GM12875 (cell line): ENCODE results near the gene CDC5L.

Experiments
- H3K4me3 ChIP-seq: one replicate; pipeline ENCODE4 v1.5.1; 2011; ENCODE audit warnings: low read depth, low read length, control low read depth
- CTCF ChIP-seq: IDR thresholded peaks from 2 replicates; pipeline ENCODE4 v1.5.1; 2011; ENCODE audit warnings: low read depth, mild to moderate bottlenecking, control low read depth, inconsistent platforms, low read length, moderate library complexity, borderline replicate concordance; ENCODE audit not compliant: insufficient read depth

CDC5L gene

GRCh38 chr6:44387346-44388134 lies at the start of gene CDC5L:
CDC5L (plus strand) TSS chr6:44387706; CDS start chr6:44387824, 118 bp downstream.
- TF ChIP-seq CTCF: no peak
- peak within 1 kb of the TSS; percentile 69 for H3K4me3 ChIP-seq

GRCh38 chr6:44338228-44339122 lies 49.0 kb upstream of the CDC5L start:
- TF ChIP-seq CTCF: peak; percentile 61; the same call in 1 of the 2 replicates
- no peak overlapping the region for H3K4me3 ChIP-seq

- no peak overlapping the region for H3K4me3 ChIP-seq
- TF ChIP-seq CTCF: no peak
These were observed 48.2 kb upstream of the CDC5L start for GRCh38 chr6:44339301-44339700.

- no peak for TF ChIP-seq CTCF
- no peak overlapping the region for H3K4me3 ChIP-seq
These were observed 47.5 kb upstream of the CDC5L start for GRCh38 chr6:44339763-44340625.

GRCh38 chr6:44341095-44341890 lies 46.2 kb upstream of the CDC5L start:
- TF ChIP-seq CTCF: no peak
- H3K4me3 ChIP-seq: no peak overlapping the region

GRCh38 chr6:44342052-44342451 lies 45.5 kb upstream of the CDC5L start:
- H3K4me3 ChIP-seq: no peak overlapping the region

More at GRCh38 chr6:44342052-44342451, 45.5 kb upstream of the CDC5L start:
- TF ChIP-seq CTCF: no peak
